GM21381 (cell line): ENCODE results near the gene SND1.

Experiments used
- ATAC-seq: cut with Tn5 transposase; IDR thresholded peaks from one replicate; pipeline ENCODE4 v1.9.1; 2021; ENCODE audit warnings: mild to moderate bottlenecking, moderate library complexity; ENCODE audit not compliant: unreplicated experiment

SND1 gene

GRCh38 chr7:127979113-127979727, 327.2 kb downstream of the SND1 start:
- ATAC-seq: no peak

DNA sequence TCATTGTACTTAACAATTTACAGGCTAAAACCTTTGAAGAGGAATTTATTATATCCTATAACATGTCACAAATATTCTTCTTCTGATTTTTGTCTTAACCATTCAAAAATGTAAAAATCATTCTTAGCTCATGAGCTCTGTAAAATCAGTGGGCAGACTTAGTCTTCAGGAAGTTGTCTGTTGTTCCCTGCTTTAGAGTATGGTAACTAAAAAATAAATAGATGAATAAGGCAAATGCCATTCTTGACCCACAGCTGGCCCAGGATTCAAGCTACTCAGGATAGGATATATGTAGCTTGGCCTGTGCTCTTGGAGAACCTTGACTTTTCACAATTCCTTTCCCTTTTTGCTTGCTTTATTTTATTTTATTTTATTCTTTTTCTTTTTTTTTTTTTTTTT, 327.7 kb downstream of the SND1 start:
- ATAC-seq: no peak

DNA sequence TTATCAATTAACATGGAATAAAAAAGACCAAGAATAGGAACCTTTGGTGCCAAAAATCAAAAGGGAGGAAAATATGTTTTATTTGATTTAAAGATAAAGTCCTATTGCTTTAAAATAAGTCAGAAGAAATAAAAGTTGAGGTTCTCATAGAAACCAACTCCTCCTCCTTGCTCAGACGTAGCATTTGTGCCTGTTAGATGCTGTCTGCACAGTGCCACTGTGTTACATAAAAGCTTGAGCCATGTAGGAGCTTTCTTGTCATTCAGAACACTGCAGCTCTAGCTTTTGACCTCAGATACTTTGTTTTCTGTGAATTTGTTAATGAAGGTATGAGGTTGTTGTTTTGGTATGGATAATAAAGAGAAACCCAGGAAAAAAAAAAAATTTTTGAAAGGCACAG, 328.9 kb downstream of the SND1 start:
- ATAC-seq: no peak

- no peak for ATAC-seq
Observed at GRCh38 chr7:127981965-127982364, 330.0 kb downstream of the SND1 start.

GRCh38 chr7:127983804-127984332, 331.9 kb downstream of the SND1 start:
- no peak for ATAC-seq

DNA sequence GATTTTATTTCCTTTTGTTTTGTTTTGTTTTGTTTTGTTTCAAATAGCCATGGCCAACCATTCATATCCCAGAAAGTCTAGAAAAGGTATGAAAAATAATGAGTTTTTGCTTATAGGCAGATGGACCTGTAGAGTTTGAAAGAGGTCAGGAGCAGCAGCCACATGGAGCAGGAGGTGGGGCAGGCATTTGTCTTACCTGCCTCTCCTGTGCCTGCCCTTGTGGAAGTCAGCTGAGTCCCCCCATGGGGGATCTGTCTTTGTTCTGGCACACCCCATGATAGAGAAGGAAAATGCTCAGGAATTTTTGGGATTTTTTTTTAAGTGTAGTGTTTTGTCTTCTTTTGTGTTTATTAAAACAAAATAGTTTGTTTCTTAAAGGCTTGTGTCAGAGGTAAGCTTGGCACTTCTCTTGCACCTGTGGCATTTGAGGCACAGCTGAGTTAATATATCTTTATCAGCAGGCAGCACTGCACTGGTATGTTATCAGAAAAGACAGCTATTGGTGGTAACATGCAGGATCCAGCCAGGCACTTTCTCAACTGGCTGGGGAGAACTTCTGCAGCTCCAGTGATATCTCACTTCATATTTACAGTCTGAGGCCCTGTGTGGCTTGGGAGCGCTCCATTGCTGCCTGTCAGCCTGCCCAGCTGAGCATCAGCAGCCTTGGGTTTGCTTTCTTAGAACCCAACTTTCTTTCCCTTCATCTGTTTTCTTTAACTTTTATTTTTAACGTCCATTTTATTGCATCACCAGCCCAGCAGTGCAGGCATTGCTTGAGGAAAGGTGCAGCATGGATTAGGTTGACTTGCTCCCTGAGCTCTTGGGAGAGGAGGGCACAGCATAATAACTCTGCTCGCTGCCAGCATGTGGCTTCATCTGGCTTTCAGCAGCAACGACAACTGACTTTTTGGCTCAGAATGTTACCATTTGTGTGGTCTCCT, 334.9 kb downstream of the SND1 start:
- ATAC-seq: no peak

- ATAC-seq: no peak
Observed at GRCh38 chr7:127988751-127989150, 336.8 kb downstream of the SND1 start.

GRCh38 chr7:127993317-127993716, 341.3 kb downstream of the SND1 start:
- ATAC-seq: no peak

- ATAC-seq: no peak
Observed at GRCh38 chr7:127993987-127994386, 342.0 kb downstream of the SND1 start.

DNA sequence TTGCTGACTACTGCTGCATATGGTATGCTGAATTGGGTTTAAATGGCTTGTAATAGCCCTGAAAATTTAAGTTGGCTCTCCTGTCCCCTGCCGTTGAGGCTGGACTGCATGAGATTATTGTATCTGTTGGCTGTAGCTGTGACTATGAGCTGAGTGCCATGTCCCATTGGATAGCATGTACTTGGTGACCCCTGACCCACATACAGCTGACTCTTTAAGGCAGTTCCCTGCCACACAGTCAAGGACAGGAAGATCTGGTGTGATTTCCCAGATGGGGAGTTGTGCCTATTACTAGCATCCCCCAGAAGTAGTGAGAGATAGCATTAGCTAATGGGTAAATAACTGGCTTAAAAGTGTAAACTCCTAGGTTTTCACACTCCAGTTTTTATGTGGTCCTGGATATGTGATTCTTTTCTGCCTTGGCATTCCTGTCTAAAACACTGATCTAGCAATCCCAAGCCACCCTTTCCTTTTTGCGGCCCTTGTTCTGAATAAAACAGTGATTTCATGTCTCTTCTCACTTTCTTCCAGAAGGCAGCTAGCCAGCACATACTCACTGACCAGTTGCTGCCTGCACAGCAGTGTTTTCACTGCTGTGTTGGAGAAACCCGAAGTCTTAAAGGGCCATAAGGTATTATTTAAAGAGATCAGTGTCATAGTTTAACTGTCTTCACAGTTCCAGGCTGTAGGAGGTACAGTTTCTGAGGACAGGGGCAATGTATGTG, 343.3 kb downstream of the SND1 start:
- no peak for ATAC-seq

DNA sequence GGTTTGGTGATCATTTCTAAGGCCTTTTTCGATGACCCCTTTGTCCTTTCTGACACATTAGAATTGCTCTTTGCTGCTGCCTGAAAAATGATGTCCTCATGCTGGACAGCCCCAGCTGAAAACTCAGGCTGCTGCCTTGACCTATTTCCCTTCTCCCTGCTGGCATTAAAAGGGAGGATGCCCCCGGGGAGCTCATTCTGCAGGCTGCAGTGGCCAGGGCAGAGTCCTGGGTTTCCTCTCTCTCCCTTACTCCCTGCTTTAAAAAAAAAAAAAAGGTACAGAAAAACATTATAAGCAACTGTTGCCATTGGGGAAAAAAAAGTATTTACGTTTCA, 343.9 kb downstream of the SND1 start:
- no peak for ATAC-seq

DNA sequence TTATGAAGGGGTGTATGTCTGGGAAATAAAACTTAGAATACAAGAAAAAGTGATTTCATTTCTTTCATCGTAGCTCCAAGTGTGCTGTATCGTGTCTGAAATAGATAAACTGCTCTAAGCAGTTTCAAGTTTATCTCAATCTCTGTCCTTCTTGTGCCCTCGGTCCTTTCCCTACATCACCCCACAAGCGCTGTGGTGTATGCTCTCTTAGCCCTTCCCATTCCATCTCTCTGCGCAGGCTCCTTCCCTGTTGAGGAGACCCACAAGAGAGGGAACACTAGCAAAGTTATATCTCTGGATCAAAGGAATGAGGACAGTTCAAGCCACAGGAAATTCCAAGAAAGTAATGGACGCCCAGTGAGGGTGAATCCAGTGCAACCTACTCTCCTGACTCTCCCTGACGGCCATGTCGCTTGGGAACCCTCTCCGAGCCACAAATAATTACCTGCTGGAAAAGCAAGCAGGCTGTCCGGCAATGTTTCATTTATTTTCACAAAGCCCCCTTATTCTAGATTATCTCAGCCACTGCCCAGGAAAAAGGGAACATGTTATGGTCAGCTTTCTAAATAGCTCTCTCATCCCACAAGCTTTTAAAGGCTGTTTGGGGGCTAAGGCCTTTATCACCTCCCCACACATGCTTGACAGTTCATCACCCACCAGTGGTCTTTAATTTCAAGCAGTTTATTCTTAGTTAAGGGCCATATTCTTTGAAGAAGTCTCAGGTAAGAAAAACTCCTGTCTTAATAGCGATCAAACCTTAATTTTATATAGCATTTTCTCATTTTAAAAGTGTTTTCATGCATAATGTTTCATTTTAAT, 344.5 kb downstream of the SND1 start:
- ATAC-seq: no peak

DNA sequence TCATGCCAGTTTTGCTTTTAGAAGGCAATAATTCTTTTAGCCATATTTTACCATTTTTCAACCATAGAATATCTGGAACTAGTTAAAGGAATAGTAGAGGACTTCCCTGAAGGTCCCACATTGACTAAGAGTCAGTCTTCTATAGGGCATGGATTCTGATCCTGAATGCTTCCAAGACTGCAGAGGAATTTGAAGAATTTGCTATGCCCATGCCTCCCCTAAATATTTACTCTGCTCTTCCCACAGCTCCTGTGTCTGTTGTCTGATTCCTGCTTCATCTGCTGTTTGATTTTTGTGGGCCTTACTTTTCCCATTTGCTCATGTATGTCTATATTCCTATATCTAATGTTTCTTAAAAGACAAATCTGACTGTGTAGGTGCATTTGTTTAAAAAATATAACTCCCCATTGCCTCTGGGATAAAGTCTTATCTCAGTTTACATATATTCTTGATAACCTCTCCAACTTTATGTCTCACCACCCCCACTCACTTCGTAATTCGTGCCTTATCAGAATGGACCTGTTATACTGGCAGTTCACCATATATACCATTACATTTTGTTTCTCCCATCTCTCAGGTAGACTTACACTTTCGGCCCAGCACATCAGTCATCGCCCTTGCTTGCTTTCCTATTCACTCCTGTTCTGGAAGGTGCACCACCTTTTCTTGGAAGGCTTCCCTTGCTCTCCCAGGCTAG, 345.4 kb downstream of the SND1 start:
- ATAC-seq: no peak

GRCh38 chr7:127998671-127999070, 346.7 kb downstream of the SND1 start:
- no peak for ATAC-seq

GRCh38 chr7:128000048-128000447, 348.1 kb downstream of the SND1 start:
- ATAC-seq: no peak

GRCh38 chr7:128000854-128001265, 348.9 kb downstream of the SND1 start:
- peak; percentile 47 for ATAC-seq

DNA sequence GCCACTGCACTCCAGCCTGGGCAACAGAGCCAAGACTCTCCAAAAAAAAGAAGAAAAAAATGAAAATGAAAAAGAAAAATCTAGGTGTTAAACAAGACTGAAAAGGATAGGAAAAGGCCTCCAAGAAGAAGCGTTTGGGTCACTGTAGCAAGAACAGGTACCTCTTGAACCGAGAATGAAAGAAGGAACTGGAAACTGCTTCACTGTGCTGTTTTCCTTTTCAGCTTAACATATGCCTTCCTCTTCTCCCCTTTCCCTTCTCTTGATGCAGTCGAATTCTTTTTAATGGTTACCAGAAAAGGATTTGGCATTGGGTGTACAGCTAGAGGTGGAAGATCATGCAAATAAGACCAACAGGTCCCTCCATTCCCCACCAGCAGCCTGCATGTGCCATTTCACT, 351.2 kb downstream of the SND1 start:
- ATAC-seq: peak; percentile 64

- no peak for ATAC-seq
Observed at GRCh38 chr7:128003787-128004186, 351.8 kb downstream of the SND1 start.

DNA sequence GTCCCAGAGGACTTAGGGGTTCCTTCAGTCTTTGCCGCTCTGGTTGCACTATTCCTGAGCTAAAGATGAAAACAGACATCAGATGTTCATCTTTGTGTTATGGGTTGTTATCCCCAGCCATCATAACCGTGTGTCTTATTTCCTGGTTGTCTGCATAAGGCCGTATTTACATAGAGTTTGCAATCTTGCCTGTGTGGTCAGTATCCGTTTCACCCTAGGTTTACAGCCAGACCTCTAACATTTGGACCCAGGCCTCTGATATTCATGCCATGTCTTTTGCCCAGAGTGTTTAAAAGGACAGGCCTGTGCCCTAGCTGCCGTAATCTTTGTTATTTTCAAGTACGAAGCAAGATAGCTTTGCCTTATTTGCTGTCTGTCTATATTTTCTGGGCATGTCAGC, 352.6 kb downstream of the SND1 start:
- ATAC-seq: no peak

DNA sequence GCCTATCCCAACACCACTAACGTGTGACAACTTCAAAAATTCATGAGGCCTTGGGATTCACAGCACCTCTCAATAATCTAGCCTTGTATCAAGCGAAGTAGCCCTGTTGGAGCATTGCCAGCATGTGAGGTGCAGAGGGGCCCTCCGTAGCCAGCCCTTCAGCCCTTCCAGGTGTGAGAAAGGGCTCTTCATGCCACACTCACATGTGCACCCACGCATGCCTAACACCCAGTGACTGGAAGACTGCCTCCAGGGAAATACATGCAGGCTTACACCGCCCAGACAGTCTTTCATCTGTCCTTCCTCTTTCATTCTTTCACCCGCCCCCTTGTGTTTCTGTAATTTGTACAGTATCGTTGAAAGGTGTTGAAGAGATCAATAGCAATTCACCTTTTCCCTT, 353.1 kb downstream of the SND1 start:
- no peak for ATAC-seq
